Inflammatory macrophage treated with lipopolysaccharide for 4 hours (primary cell): ENCODE data around the gene FERMT1.
A peak's percentile ranks its signal among the peaks of the same experiment; 100 is the strongest.

ENCODE experiments used
- DNase-seq: peaks from one replicate; pipeline ENCODE4 v3.0.0-alpha.2; 2020

FERMT1 gene

GRCh38 chr20:6122873-6123648, at the start of gene FERMT1:
FERMT1 (minus strand) TSS chr20:6123030; CDS start chr20:6119554, 3,476 bp downstream.
- peak; percentile 66 for DNase-seq

GRCh38 chr20:6169251-6169650, 46.4 kb upstream of the FERMT1 start:
- no peak for DNase-seq

- no peak for DNase-seq
These were observed 45.4 kb upstream of the FERMT1 start for GRCh38 chr20:6168204-6168603.

- no peak for DNase-seq
These were observed 42.5 kb upstream of the FERMT1 start for GRCh38 chr20:6165346-6165745.

- DNase-seq: no peak
These were observed 41.9 kb upstream of the FERMT1 start for GRCh38 chr20:6164421-6165341.

- DNase-seq: no peak
These were observed 37.9 kb upstream of the FERMT1 start for GRCh38 chr20:6160736-6161135.

GRCh38 chr20:6157345-6157744, 34.5 kb upstream of the FERMT1 start:
- DNase-seq: no peak

GRCh38 chr20:6152777-6153176, 29.9 kb upstream of the FERMT1 start:
- no peak for DNase-seq

GRCh38 chr20:6148073-6148472, 25.2 kb upstream of the FERMT1 start:
- no peak for DNase-seq

- DNase-seq: peak; percentile 43
These were observed 19.6 kb upstream of the FERMT1 start for GRCh38 chr20:6142348-6142993.

- DNase-seq: no peak
These were observed 18.1 kb upstream of the FERMT1 start for GRCh38 chr20:6140947-6141346.

GRCh38 chr20:6135347-6135746, 12.5 kb upstream of the FERMT1 start:
- DNase-seq: no peak

- no peak for DNase-seq
These were observed 11.8 kb upstream of the FERMT1 start for GRCh38 chr20:6134592-6134991.

GRCh38 chr20:6130045-6130444, 7.2 kb upstream of the FERMT1 start:
- no peak for DNase-seq

GRCh38 chr20:6127825-6128224, 5.0 kb upstream of the FERMT1 start:
- no peak for DNase-seq

GRCh38 chr20:6126846-6127245, 4.0 kb upstream of the FERMT1 start:
- no peak for DNase-seq

GRCh38 chr20:6123649-6124014, 802 bp upstream of the FERMT1 start:
- no peak for DNase-seq

GRCh38 chr20:6122111-6122872, 538 bp downstream of the FERMT1 start:
- no peak for DNase-seq

GRCh38 chr20:6121504-6121903, 1.3 kb downstream of the FERMT1 start:
- DNase-seq: no peak

GRCh38 chr20:6120491-6120988, 2.3 kb downstream of the FERMT1 start:
- DNase-seq: no peak

GRCh38 chr20:6116758-6117157, 6.1 kb downstream of the FERMT1 start:
- DNase-seq: no peak

- no peak for DNase-seq
These were observed 7.5 kb downstream of the FERMT1 start for GRCh38 chr20:6115221-6115895.
